H1 (cell line): ENCODE measurements around the gene NELFB. TPM values are rescaled to one million over a fixed set of nuclear protein-coding genes. Genes with fewer than 3 reads are reported as not detected.
A peak's percentile ranks its signal among the peaks of the same experiment; 100 is the strongest.

Experiments used
- YY1 ChIP-seq: IDR thresholded peaks from 2 replicates; pipeline ENCODE4 v1.6.1; 2011; ENCODE audit warnings: low read depth, mild to moderate bottlenecking, low read length
- polyA plus RNA-seq, 7 experiments: library from polyadenylated mRNA; depleted of rRNA in 3 of 7; stranded (reverse) in 5 of 7; unstranded in 2 of 7; fragments of >200 nt in 5 of 7; fragments of 200-250 nt in 2 of 7; gene quantifications; 1 replicate in 5 of 7; 2 replicates in 1 of 7; 4 replicates in 1 of 7; pipeline versions ENCODE4 v1.2.1 to v1.2.3, GENCODE V29; 2011 to 2013; ENCODE audit warnings: missing spikeins in 2 of 7, mixed read lengths in 2 of 7
- total RNA-seq: library from RNA; stranded (reverse); fragmentation: NEBNext Ultra II Directional; extraction: Animal tissue kit (Norgen Biotek cat#: 25700); gene quantifications from 2 replicates; pipeline ENCODE4 v1.2.1, GENCODE V29; 2021

Gene NELFB
- total and polyA plus RNA-seq, 2 of the 8 experiments (the other 6 are each of a cell fraction or from before 2014, with no cell fraction given) = 57.6 to 78.0 TPM

- TF ChIP-seq YY1 = peak; percentile 32; the same call in 1 of the 2 replicates
Observed at GRCh38 chr9:137294091-137294680, 39.1 kb downstream of the NELFB start (continued).
